Choroid plexus epithelial cell (primary cell): ENCODE measurements around the gene RINT1.
A peak's percentile ranks its signal among the peaks of the same experiment; 100 is the strongest.

Source experiments
- DNase-seq: peaks from one replicate; pipeline ENCODE4 v3.0.0-alpha.2; 2010; ENCODE audit warnings: low read depth
- H3K4me3 ChIP-seq: 2 replicates; pipeline ENCODE4 v1.5.1; 2011; ENCODE audit warnings: low read depth, mild to moderate bottlenecking, control low read depth, low read length, moderate library complexity
- CTCF ChIP-seq: conservative IDR thresholded peaks from 2 replicates; pipeline ENCODE4 v1.5.1; 2011; ENCODE audit warnings: low read depth, mild to moderate bottlenecking, control low read depth, inconsistent platforms, low read length, moderate library complexity

RINT1 gene

GRCh38 chr7:105600720-105601550, 68.9 kb downstream of the RINT1 start:
- no peak overlapping the region for H3K4me3 ChIP-seq
- no peak for TF ChIP-seq CTCF
- DNase-seq, result no peak

GRCh38 chr7:105602325-105603305, 70.6 kb downstream of the RINT1 start:
- DNase-seq, result peak; percentile 69
- TF ChIP-seq CTCF, result no peak
- no peak overlapping the region for H3K4me3 ChIP-seq

GRCh38 chr7:105610165-105610930, 78.3 kb downstream of the RINT1 start:
- no peak overlapping the region for H3K4me3 ChIP-seq
- no peak for TF ChIP-seq CTCF
- no peak for DNase-seq

- DNase-seq, result peak; percentile 63
- no peak overlapping the region for H3K4me3 ChIP-seq
- no peak for TF ChIP-seq CTCF
These were observed 80.1 kb downstream of the RINT1 start for GRCh38 chr7:105611856-105612775.

GRCh38 chr7:105612806-105613205, 80.8 kb downstream of the RINT1 start:
- no peak overlapping the region for H3K4me3 ChIP-seq
- no peak for TF ChIP-seq CTCF
- no peak for DNase-seq
